Trophoblast cell (in vitro differentiated cells and primary cell): ENCODE measurements around the gene TMEM140.
"Not testable (repeated sequence)": the region's sequence is repeated elsewhere in the genome, so short reads cannot be mapped to it uniquely, and the experiment has no call there.

Experiments
- DNase-seq, 2 donors: peaks; one replicate each; pipeline ENCODE4 v3.0.0-alpha.2; 2016
- H2AFZ ChIP-seq: 2 replicates; pipeline ENCODE4 v1.6.1; 2013; ENCODE audit warnings: low read length, moderate library complexity, mild to moderate bottlenecking; ENCODE audit not compliant: insufficient read depth, poor library complexity
- H2AK5ac ChIP-seq: 2 replicates; pipeline ENCODE4 v1.6.1; 2013; ENCODE audit warnings: mild to moderate bottlenecking, low read length
- H2BK120ac ChIP-seq: 2 replicates; pipeline ENCODE4 v1.6.1; 2013; ENCODE audit warnings: low read length, mild to moderate bottlenecking, moderate library complexity; ENCODE audit not compliant: insufficient read depth, poor library complexity
- H2BK12ac ChIP-seq: 2 replicates; pipeline ENCODE4 v1.6.1; 2013; ENCODE audit warnings: mild to moderate bottlenecking, low read length, moderate library complexity
- H2BK5ac ChIP-seq: 2 replicates; pipeline ENCODE4 v1.6.1; 2013; ENCODE audit warnings: low read length, low read depth, moderate library complexity, mild to moderate bottlenecking; ENCODE audit not compliant: poor library complexity
- H3K14ac ChIP-seq: 2 replicates; pipeline ENCODE4 v1.6.1; 2013; ENCODE audit warnings: mild to moderate bottlenecking, low read length
- H3K18ac ChIP-seq: 2 replicates; pipeline ENCODE4 v1.6.1; 2013; ENCODE audit warnings: mild to moderate bottlenecking, low read length
- H3K23ac ChIP-seq: 2 replicates; pipeline ENCODE4 v1.6.1; 2013; ENCODE audit warnings: low read length
- H3K27ac ChIP-seq: 2 replicates; pipeline ENCODE4 v1.5.1; 2013; ENCODE audit warnings: low read depth, mild to moderate bottlenecking, inconsistent platforms, low read length, moderate library complexity
- H3K27me3 ChIP-seq: 2 replicates; pipeline ENCODE4 v1.6.1; 2013; ENCODE audit warnings: inconsistent platforms, mild to moderate bottlenecking, low read length, moderate library complexity; ENCODE audit not compliant: insufficient read depth
- H3K36me3 ChIP-seq, 2 experiments: 1 replicate in 1 of 2; 2 replicates in 1 of 2; pipeline ENCODE4 v1.6.1; 2013; ENCODE audit warnings: low read length in 2 of 2, mild to moderate bottlenecking in 2 of 2, moderate library complexity in 1 of 2; ENCODE audit not compliant: insufficient read depth in 2 of 2, control insufficient read depth in 1 of 2
- H3K4ac ChIP-seq: 2 replicates; pipeline ENCODE4 v1.6.1; 2013; ENCODE audit warnings: low read depth, mild to moderate bottlenecking, low read length, moderate library complexity
- H3K4me1 ChIP-seq, 2 experiments: 1 replicate in 1 of 2; 2 replicates in 1 of 2; pipeline ENCODE4 v1.6.1; 2013; ENCODE audit warnings: low read length in 2 of 2, mild to moderate bottlenecking in 2 of 2, moderate library complexity in 1 of 2; ENCODE audit not compliant: insufficient read depth in 2 of 2, control insufficient read depth in 1 of 2
- H3K4me2 ChIP-seq: 2 replicates; pipeline ENCODE4 v1.6.1; 2013; ENCODE audit warnings: inconsistent platforms, mild to moderate bottlenecking, low read length, moderate library complexity
- H3K4me3 ChIP-seq: 2 replicates; pipeline ENCODE4 v1.5.1; 2013; ENCODE audit warnings: mild to moderate bottlenecking, low read depth, low read length, inconsistent platforms
- H3K79me1 ChIP-seq: one replicate; pipeline ENCODE4 v1.6.1; 2013; ENCODE audit warnings: low read length
- H3K79me2 ChIP-seq: 2 replicates; pipeline ENCODE4 v1.6.1; 2013; ENCODE audit warnings: low read length, mild to moderate bottlenecking; ENCODE audit not compliant: control insufficient read depth, insufficient read depth, poor library complexity
- H3K9ac ChIP-seq: 2 replicates; pipeline ENCODE4 v1.6.1; 2013; ENCODE audit warnings: mild to moderate bottlenecking, low read length
- H3K9me3 ChIP-seq: 2 replicates; pipeline ENCODE4 v1.6.1; 2013; ENCODE audit warnings: low read depth, mild to moderate bottlenecking, control low read depth, inconsistent platforms, low read length; ENCODE audit not compliant: insufficient read depth
- H4K12ac ChIP-seq: 2 replicates; pipeline ENCODE4 v1.6.1; 2013; ENCODE audit warnings: low read depth, mild to moderate bottlenecking, low read length, moderate library complexity
- H4K8ac ChIP-seq: 2 replicates; pipeline ENCODE4 v1.6.1; 2013; ENCODE audit warnings: low read depth, mild to moderate bottlenecking, low read length, moderate library complexity
- H4K91ac ChIP-seq: one replicate; pipeline ENCODE4 v1.6.1; 2013; ENCODE audit warnings: low read depth, mild to moderate bottlenecking, low read length, moderate library complexity
- WGBS: extraction: QIAGEN DNeasy Blood & Tissue Kit; methylation state at CpG from one replicate; pipeline ENCODE4 v1.1.7; 2013; ENCODE audit warnings: missing lambda C conversion rate; ENCODE audit not compliant: insufficient read length, insufficient coverage; ENCODE audit errors: extremely low coverage; 5-methylcytosine and 5-hydroxymethylcytosine counted together

Gene TMEM140

DNA sequence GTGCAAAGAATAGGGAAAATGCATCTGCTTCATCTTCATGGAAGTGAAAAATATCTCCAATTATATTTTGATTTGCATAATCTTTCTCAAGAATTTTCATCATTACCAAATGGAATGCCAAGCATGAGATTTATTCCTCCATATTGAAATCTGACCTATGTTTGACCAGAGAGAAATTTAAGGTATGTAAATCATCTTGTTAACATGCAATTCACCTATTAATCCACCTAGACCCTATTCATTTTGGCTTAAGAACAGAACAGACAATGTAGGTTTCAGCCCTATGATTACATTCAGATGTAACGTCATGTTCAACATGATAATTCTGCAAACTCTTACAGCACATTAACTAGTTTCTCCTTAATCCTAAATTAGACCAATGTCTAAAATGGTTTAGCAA, 30.8 kb upstream of the TMEM140 start:
- Histone ChIP-seq H3K79me1 (no peaks in the 10 kb centered on the region), H2BK120ac (no peak overlapping the region), H3K23ac (no peak overlapping the region), H3K14ac (no peak overlapping the region), H3K9ac (no peak overlapping the region), H4K91ac (no peak overlapping the region), H3K9me3 (peaks cover 4% of the 10 kb centered on the region), H3K27me3 (no peaks in the 10 kb centered on the region), H3K79me2 (no peaks in the 10 kb centered on the region), H3K4me2 (no peak overlapping the region), H2BK12ac (no peak overlapping the region), H2AFZ (no peak overlapping the region), H2BK5ac (no peak overlapping the region), H3K27ac (no peak overlapping the region), H3K4ac (no peak overlapping the region), H2AK5ac (no peak overlapping the region), H3K36me3 (no peaks in the 10 kb centered on the region), H3K4me1 (no peaks in the 10 kb centered on the region), H3K18ac (no peak overlapping the region), H3K4me3 (no peak overlapping the region), H4K8ac (no peak overlapping the region), H4K12ac (no peak overlapping the region)
- no CpG with 5 or more reads among the region's 1 CpG for WGBS
- no peak for DNase-seq

- Histone ChIP-seq H2AK5ac (no peak overlapping the region), H2BK12ac (no peak overlapping the region), H3K36me3 (no peaks in the 10 kb centered on the region), H3K27me3 (no peaks in the 10 kb centered on the region), H3K4me1 (no peaks in the 10 kb centered on the region), H3K9ac (no peak overlapping the region), H4K12ac (no peak overlapping the region), H3K4me2 (no peak overlapping the region), H3K79me1 (no peaks in the 10 kb centered on the region), H3K18ac (no peak overlapping the region), H3K27ac (no peak overlapping the region), H2AFZ (no peak overlapping the region), H3K9me3 (peaks cover 4% of the 10 kb centered on the region), H3K4me3 (no peak overlapping the region), H4K91ac (no peak overlapping the region), H4K8ac (no peak overlapping the region), H3K4ac (no peak overlapping the region), H2BK5ac (no peak overlapping the region), H3K14ac (no peak overlapping the region), H3K79me2 (no peaks in the 10 kb centered on the region), H3K23ac (no peak overlapping the region), H2BK120ac (no peak overlapping the region)
- no CpG with 5 or more reads among the region's 6 CpGs for WGBS
- no peak for DNase-seq
These were observed 26.0 kb upstream of the TMEM140 start for GRCh38 chr7:135121868-135122267.

DNA sequence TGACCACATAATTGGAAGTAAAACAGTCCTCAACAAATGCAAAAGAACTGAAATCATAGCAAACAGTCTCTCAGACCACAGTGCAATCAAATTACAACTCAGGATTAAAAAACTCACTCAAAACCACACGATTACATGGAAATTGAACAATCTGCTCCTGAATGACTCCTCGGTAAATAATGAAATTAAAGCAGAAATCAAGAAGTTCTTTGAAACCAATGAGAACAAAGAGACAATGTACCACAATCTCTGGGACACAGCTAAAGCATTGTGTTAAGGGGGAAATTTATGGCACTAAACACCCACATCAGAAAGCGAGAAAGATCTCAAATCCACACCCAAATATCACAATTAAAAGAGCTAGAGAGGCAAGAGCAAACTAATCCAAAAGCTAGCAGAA, 23.2 kb upstream of the TMEM140 start:
- H3K27me3 ChIP-seq, H3K27ac ChIP-seq, H3K14ac ChIP-seq, H3K4me3 ChIP-seq, H2BK12ac ChIP-seq, H3K79me2 ChIP-seq, H3K9me3 ChIP-seq, H3K23ac ChIP-seq, H3K36me3 ChIP-seq, H3K9ac ChIP-seq, H4K91ac ChIP-seq, H2AK5ac ChIP-seq, H4K12ac ChIP-seq, H3K18ac ChIP-seq, H2BK5ac ChIP-seq, H2AFZ ChIP-seq, H4K8ac ChIP-seq, H3K4me1 ChIP-seq, H3K4me2 ChIP-seq, H3K4ac ChIP-seq, H2BK120ac ChIP-seq, DNase-seq, H3K79me1 ChIP-seq: not testable (repeated sequence)
- no CpG with 5 or more reads among the region's 3 CpGs for WGBS

DNA sequence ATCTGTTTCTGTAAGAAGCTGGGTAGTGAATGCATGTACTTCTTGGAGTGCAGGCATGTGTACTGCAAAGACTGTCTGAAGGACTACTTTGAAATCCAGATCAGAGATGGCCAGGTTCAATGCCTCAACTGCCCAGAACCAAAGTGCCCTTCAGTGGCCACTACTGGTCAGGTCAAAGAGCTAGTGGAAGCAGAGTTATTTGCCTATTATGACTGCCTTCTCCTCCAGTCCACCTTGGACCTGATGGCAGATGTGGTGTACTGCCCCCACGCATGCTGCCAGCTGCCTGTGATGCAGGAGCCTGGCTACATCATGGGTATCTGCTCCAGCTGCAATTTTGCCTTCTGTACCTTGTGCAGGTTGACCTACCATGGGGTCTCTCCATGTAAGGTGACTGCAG, 18.9 kb upstream of the TMEM140 start:
- Histone ChIP-seq H3K79me2 (no peaks in the 10 kb centered on the region), H2BK120ac (no peak overlapping the region), H2BK5ac (no peak overlapping the region), H3K14ac (no peak overlapping the region), H3K27ac (no peak overlapping the region), H4K12ac (no peak overlapping the region), H3K18ac (no peak overlapping the region), H3K4me3 (no peak overlapping the region), H3K36me3 (no peaks in the 10 kb centered on the region), H4K8ac (no peak overlapping the region), H3K9me3 (peaks cover 2% of the 10 kb centered on the region), H3K4ac (no peak overlapping the region), H3K9ac (no peak overlapping the region), H4K91ac (no peak overlapping the region), H3K23ac (no peak overlapping the region), H2AK5ac (no peak overlapping the region), H2AFZ (no peak overlapping the region), H3K27me3 (no peaks in the 10 kb centered on the region), H3K79me1 (no peaks in the 10 kb centered on the region), H2BK12ac (no peak overlapping the region), H3K4me1 (no peaks in the 10 kb centered on the region), H3K4me2 (no peak overlapping the region)
- DNase-seq = no peak
- no CpG with 5 or more reads among the region's 1 CpG for WGBS

DNA sequence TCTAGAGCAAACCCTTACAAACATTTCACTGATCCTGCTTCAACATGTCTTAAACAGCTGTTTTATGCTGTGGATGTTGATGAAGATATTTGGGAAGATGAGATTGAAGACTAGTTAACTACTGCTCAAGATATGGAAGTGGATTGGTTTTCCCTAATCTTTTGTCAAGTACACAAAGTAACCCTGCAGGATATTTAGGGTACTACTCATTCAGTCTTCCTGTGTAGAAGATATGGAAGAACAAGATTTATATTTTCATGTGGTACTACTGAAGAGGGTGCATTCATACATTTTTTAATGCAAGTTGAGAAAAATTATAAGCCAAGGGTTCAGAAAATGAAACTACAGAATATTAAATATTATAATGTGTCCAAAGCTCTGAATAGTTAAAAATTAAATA, 18.3 kb upstream of the TMEM140 start:
- Histone ChIP-seq H4K91ac (no peak overlapping the region), H2BK12ac (no peak overlapping the region), H3K18ac (no peak overlapping the region), H3K36me3 (no peaks in the 10 kb centered on the region), H2AFZ (no peak overlapping the region), H3K4me1 (no peaks in the 10 kb centered on the region), H4K12ac (no peak overlapping the region), H3K23ac (no peak overlapping the region), H3K14ac (no peak overlapping the region), H3K79me1 (no peaks in the 10 kb centered on the region), H3K27me3 (no peaks in the 10 kb centered on the region), H2BK5ac (no peak overlapping the region), H3K9me3 (peaks cover 2% of the 10 kb centered on the region), H2BK120ac (no peak overlapping the region), H3K79me2 (no peaks in the 10 kb centered on the region), H3K4ac (no peak overlapping the region), H4K8ac (no peak overlapping the region), H2AK5ac (no peak overlapping the region), H3K4me2 (no peak overlapping the region), H3K27ac (no peak overlapping the region), H3K4me3 (no peak overlapping the region), H3K9ac (no peak overlapping the region)
- no peak for DNase-seq
